Stimulated activated CD8-positive, alpha-beta memory T cell treated with anti-CD3 and anti-CD28 coated beads, Interleukin-2, amount 100 ng/mL, for 1 hour (primary cell): Measurements from ENCODE around the gene CMIP.

Source experiments
- DNase-seq, 2 donors: peaks; one replicate each; pipeline ENCODE4 v3.0.0-alpha.2; 2020; ENCODE audit warnings: low read depth in 2 of 2

The CMIP gene

DNA sequence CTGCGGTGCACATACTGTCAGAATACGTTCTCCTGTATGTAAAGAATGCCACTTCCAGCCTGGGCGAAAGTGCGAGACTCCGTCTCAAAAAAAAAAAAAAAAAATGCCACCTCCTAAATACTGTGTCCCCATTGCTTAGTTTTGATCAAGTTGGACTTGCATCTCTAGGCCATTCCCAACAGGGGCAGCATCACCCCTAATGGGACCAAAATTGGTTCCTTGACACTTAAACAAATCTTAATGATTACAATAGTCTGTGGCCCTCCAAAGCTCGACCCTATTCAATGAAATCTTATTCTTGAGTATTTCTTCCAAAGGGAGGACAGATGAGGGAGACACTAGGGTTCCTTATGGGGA is 179.8 kb downstream of the CMIP start:
- no peak for DNase-seq

DNA sequence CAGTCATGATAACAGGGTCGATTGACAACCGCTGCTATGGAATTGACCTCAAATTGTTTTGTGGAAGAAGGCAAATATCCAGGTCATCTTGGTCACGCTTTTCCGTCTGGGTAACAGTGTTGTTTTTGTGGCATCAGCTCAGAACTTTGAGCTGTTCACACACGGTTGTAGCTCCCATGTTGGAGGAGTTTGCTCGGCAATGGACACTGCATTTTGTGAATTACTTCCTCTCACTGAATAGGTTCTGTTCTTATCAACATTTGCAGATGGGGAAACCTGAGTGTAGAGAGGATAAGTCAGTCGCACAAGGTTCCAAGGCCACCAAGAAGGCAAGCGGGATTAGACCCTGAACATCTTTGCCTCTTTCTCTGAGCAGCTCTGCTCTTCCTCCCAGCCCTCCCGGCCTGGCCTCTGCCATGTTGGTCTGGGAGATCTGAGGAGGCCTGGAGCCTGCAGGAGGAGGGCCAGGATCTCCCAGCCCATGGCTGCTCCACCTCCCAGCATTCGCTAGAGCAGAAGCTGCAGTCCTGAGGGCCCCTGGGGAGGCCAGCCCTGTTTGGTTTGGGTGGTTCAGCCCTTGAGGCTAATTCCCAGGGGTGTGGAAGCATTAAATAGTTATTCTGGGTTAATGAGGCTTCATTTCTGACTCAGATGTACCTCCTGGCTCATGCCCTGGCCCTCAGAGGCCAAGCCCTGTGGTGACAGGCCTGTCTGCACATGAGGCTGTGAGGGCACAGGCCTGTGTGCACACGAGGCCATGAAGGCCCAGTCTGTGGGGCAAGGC is 180.3 kb downstream of the CMIP start:
- no peak for DNase-seq

DNA sequence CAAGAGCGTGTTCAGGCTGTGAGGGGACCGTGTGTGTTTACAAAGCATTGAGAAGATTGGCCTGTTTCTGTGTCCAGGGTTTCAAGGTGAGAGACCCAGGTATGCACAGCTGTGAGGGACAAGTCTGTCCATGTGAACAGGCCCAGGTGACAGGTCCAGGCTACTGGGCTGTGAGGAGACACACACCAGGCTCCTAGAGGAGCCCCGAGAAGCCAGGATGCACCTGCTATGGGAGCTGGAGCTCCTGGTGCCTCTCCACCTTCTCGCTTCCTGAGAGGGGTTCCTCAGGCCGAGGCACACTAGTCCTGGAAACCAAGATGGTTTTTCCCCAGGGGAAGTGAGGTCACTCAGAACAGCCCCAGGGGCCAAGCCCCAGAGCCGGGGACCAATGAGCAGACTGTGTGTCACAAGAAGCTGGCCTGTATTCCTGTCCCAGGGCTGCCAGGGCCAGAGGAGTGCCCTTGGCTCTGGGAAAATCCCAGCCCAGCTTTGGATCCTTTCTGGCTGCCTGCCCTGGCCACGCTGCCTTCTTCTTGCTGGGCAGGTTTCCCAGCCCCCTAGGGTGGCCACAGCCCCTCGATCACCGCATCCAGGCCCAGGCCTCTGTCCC is 181.0 kb downstream of the CMIP start:
- DNase-seq = no peak

DNA sequence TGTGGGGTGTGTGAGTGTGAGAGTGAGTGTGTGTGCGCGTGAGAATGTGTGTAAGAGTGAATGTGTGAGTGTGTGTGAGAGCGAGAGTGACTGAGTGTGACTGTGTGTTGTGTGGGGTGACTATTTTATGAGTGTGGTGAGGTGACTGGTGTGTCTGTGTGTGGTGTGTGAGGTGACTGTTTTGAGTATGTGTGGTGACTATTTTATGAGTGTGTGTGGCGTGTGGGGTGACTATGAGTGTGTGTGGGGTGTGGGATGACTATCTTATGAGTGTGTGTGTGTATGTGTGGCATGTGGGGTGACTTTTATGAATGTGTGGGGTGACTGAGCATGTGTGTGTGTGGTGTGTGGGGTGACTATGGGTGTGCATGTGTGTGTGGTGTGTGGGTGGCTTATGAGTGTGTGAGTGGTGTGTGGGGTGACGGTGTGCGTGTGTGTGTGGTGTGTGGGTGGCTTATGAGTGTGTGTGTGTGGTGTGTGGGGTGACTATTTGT is 181.6 kb downstream of the CMIP start:
- no peak for DNase-seq

DNA sequence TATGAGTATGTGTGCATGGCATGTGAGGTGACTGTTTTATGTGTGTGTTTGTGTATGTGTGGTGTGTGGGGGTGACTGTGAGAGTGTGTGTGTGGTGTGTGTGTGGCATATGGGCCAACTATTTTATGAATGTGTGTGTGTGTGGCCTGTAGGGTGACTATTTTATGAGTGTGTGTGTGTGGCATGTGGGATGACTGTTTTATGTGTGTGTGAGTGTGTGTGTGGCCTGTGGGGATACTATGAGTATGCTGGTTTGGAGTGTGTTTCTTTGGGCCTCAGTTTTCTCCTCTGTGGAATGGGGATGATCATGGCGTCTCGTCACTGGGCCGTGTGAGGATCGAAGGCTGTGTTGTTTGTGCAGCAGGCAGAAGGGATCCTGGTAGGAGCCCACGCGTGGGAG is 182.4 kb downstream of the CMIP start:
- DNase-seq = no peak

DNA sequence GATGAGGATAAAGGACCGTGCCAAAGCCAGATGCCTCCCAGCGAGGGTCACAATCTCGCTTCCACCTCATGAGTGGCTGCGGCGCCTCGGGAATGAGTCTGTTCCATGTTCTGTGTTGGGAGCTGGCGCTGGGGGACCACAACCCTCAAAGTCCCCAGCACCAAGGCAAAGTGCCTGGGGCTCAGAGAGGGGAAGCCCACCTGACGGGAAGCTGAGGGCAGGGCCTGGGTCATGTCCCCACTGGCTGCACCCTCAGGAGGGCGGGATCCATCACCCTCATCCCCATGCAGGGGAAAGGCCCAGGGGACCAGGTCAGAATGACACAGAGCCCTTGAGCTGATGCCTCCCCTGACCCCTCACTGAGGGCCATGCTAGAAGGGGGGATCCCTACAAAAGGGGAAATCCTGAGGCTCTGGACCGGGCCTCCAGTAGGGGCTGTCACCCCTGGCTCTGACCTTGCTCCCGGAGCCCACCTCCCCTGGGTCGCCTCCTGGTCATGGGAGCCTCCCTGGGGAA is 183.2 kb downstream of the CMIP start:
- DNase-seq = no peak

DNA sequence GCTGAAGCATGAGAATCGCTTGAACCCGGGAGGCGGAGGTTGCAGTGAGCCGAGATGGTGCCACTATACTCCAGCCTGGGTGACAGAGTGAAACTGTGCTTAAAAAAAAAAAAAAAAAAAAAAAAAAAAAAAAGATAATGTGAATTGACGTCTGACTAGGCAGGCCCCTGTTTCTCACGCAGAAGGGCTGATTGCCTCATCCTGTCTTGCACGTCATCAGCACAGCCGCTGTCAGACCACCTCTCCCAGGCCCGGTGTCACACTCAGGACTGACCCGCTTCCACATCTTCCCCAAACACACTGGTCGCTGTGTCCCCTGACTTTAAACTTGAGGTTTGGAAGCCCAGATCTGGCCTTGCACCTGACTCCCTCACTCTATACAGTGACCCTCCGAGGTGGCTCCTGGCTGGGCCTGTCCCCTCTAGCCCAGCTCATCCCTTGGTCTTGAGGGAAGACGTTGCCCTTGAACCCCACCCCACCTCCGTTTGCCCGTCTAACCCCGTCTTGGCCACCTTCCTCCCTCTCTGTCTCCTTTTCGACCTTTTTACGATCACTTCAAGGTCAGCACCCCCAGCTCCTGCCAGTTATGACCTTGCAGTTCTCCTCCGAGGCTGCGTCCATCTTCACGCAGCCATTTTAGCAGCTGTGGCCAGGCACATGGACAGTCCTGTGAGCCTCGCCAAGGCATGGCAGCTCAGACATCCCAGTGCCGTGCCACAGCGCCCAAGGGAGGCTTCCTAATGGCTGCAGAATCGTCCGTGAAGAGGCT is 184.6 kb downstream of the CMIP start:
- no peak for DNase-seq

DNA sequence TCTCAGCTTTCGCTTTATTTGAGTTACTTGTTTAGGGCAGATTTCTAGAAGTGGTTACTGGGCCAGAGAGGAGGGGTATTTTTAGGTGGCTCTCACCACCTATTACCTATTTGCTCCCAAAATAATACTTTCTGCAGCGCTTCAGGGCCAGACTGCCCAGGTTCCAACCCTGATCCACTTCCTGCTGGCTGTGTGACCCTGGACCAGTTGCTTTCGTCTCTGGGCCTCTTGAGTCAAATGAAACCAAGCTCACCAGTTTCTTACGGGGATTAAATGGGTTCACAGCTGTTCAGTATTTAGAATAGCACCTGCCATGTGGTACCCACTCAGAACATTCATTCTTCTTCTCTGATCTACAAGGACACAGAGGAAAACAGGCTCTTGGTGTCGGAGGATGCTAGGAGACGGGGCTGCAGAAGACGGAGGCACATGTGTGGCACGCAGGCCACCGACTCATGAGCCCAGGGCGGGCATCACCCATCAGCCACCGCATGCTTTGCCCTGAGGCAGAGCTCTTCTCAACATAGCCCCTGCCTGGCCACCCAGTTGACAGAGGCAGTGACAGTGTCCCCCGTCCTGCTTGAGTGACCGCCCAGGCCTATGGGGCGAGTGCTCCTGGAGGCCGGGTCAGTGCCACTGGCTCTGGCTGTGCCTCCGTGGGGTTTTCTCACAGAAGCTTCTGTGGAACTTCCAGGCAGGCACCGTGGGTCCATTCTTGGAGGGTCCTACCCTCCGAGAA is 185.5 kb downstream of the CMIP start:
- no peak for DNase-seq

DNA sequence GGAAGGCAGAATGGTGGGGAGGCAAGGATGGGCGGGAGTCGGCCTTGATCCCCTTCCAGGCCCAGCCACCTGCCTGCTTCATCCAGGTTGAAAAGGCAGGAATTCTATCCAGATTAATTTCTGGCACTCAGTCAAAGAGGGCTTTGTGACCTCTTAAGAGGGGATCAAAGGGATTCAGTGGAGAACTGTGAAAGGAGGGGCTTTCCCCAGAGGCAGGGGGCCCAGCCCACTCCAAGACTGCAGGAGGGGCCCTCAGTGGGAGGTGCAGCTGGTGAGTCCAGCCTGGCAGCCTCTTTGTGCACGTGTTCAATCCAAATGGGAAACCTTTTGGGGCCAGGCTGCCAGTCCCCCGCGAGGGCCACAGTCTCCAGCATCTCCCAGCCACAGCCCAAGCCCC is 186.0 kb downstream of the CMIP start:
- no peak for DNase-seq

DNA sequence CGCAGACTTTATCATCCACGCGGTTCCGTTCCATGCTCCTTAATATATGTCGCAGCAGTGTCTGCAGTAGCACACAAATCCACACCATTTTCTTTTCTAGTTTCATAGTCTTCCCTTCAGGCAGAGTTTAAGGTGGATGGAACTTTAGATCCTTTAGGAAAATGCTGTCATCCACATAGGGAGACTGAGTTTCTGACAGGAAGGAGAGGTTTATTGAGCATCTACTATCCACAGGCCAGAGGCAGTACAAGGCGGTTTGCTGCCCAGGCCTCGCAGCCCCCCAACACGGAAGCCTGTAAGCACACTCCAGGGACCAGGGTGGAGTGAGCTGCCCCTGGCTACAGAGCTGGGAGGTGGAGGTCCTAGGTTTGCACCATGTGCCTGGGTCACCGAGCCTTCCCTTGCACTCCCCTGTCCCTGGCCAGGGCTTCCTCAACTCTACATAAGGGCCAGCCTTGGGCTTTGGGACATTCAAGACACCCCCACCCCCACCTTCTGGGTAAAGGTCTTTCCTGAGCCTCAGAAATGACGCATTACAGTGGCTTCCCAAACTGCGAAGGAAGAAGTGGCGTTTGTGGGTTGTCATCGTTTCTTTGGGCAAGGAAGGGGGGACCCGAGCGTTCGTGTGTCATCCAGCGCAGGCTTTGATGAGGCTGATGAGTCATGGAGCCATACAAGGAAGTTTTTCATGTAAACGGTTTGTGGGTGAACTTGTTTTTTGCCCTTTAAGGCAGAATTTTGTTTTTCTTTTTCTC is 188.0 kb downstream of the CMIP start:
- peak; percentile 55 to 59 for DNase-seq

DNA sequence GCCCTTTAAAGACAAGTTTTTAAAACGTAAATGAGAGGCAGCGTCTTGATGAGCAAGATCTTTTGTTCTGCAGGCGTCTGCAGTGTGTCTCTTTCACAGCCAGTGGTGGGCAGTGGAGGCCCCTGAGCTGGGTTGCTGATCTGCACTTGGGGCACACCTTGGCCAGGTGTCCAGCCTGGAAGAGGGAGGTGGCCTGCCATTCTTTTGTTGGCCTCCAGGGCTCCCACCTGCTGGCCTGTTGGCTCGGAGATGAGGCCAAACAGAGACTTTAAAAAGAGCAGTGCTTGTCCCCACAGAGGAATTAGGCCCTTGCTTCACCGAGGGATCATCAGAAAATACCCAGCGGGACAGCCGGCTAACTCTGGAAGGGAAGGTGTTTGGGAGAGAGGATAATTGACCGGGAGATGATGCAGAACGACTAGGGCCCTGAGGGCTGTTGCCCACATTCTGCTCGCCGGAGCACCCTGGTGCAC is 188.6 kb downstream of the CMIP start:
- no peak for DNase-seq

DNA sequence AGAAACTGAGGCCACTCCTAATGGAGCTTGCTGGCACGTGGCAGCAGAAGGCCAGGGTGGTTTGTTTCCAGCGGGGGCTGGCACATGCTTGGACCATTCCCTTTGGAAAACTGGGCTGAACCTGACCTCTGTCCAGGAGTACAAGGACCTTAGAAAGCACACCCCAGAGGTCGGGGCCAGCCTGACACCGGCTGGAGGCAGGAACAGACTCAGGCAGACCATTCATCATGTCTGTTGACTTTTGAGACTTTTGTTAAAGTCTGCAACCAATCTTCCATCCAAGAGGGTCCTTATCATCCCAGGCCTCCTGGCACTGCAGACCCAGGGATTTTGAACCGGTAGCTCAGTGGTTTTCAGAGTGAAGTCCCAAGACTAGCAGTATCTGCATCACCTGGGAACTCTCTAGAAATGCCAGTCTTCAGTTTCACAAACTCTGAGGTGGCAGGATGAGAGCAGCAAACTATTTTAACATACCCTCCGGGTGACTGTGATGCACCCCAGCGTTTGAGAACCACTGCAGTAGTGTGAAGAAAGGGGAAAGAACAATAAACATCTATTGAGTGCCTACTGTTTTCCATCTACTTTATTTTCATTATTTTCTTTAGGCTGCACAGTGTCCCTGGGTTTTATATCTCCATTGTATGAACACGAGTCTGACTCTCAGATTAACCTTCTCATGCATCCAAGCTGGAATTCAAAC is 189.2 kb downstream of the CMIP start:
- no peak for DNase-seq

DNA sequence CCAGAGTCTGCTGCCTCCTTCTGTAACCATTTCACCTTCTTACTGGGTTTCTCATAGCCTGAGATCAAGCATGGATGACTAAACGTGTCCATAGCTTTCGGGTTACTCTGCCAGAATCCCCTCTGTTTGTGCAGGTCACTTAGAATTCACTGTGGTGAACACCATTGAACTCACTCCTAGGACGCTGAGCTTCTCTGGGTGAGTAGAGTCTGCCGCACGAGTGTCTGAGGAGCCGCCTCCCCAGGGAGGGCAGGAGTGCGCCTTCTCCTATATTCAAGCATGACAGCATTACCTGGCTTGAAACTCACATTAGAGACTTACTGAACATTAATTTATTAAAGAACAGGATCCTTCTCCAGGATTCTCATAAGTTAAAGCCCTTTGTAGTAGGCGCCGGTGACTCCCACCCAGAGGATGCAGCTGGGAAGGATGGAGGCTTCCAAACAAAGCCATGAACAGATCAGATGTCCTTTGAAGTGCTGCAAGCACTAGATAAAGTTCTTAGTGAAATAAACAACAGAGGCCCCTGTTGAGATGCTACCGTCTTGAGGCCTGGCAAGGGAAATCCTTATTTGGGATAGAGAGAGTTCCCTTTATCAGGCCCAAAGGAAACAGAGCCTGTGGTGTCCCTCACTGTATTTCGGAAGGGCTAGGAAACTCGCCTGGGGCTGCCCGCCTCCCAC is 189.9 kb downstream of the CMIP start:
- no peak for DNase-seq

DNA sequence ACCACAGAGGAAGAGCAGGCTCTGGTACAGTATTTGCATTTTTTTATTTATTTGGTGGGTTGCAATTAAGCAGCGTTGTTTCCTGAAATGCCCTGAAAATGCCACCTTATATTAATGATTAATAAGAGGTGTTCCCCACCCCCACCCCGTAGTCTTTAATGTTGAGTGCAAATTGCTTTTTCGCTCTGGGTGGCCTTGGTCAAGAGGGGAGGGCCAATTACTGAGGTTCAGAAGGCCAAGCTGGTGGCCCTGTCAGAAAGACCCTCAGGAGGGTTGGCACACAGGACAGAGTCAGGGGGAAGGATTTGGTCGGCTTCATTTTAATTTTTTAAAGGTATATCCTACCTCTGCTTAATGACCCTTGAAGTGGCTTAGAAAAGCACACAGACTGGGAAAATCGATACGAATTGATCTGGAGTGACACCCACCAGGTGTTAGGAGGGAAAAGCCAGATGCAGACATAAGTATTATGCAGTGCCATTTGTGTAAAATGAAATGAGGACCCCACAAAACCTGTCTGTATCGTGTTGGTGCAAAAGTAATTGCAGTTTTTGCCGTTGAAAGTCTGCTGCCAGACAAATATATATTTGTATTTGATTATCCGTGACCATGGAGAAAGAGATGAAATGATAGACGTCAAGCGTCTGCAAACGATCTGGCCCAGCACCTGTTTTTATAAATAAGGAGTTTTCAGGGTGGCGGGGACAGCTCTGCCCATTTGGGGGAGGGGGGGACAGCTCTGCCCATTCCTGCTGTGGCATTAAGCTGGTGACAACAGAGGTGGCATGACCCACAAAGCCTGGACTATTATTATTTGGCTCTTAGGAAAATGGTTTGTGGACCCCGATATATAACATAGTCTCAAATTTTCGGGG is 190.7 kb downstream of the CMIP start:
- DNase-seq = no peak

DNA sequence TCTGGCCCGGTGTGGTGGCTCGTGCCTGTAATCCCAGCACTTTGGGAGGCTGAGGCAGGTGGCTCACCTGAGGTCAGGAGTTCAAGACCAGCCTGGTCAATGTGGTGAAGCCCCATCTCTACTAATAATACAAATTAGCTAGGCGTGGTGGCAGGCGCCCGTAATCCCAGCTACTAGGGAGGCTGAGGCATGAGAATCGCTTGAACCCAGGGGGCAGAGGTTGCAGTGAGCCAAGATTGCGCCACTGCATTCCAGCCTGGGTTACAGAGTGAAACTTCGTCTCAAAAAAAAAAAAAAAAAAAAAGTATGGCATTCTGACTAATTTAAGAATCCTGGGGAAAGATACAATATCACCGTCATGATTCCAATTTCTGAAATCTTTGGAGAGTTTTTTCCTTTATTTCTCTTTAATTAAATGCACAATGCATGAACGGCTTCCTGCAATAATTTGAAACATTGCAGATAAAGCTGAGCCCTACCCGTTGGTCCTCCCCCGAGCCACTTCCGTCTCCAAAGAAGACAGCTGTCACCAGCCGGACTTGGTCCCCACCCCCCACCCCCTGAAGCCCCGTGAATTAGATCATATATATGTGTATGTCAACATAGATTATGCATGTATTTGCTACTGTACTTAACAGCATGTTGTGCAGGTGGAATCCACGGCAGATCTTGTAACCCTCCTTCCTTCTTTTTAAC is 191.8 kb downstream of the CMIP start:
- no peak for DNase-seq

DNA sequence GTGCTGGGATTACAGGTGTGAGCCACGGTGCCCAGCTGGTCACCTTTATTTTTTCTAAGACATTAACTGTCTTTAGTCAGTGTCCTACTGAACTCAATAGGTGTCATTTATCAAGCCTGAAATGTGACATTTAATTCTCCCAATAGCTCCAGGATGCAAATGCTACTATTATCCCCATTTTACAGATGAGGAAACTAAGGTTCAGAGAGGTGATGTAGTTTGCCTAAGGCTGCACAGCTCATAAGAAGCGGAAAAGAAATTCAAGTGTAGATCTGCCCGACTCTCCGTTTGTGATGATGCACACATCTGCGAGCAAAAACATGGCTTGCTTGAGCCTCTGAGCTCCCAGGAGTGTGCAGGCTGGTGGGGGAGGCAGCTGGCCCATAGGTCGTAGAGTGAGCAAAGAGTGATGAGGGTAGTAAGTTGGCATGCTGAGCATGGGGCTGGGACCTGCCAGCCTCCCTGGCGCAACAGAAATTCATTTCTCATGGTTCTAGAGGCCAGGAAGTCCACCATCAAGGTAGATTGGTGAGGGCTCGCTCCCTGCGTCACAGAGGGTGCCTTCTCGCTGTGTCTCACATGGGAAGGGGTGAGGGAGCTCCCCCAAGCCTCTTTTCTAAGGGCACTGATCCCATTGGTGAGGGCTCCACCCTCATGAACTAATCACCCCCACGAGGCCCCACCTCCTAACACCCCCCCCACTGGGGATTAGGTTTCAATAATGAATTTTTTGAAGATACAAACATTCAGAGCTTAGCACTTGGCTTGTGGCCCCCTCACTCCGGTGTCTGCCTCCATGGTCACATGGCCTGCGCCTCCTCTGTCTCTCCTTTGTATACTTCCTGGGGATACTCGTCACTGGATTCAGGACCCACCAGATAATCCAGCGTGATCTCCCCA is 193.0 kb downstream of the CMIP start:
- no peak for DNase-seq

DNA sequence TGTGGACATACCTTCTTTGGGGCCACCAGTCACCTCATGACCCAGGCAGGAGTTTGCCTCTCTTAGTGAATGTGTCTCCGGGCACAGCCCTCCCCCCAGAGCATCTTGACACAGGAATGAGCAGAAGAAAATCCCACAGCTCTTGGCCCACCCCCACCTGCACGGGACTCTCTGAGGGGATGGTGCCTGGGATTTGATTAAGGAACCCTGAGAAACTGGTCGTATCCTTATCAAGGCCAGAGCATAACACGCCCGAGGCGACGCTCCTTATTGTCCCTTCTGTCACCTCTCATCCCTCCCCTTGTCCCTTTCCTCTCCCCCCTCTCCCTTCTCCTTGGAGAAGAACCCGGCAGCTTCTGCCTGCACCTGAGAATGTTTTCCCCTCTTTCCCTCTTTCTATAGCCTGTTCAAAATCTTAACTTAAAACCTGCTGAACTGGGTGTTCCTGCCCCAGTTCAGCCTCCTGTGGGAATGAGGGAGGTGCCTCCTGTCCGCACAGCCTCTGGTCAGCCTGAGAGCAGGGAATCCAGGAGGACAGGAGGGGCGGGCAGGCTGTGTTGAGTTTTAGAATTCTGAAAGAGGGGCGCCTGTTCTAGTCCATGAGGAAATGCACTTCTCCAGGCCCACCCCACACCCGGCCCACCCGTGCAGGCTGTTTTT is 193.8 kb downstream of the CMIP start:
- DNase-seq = no peak
